ENCODE data around the gene FUS.

The FUS gene

DNA sequence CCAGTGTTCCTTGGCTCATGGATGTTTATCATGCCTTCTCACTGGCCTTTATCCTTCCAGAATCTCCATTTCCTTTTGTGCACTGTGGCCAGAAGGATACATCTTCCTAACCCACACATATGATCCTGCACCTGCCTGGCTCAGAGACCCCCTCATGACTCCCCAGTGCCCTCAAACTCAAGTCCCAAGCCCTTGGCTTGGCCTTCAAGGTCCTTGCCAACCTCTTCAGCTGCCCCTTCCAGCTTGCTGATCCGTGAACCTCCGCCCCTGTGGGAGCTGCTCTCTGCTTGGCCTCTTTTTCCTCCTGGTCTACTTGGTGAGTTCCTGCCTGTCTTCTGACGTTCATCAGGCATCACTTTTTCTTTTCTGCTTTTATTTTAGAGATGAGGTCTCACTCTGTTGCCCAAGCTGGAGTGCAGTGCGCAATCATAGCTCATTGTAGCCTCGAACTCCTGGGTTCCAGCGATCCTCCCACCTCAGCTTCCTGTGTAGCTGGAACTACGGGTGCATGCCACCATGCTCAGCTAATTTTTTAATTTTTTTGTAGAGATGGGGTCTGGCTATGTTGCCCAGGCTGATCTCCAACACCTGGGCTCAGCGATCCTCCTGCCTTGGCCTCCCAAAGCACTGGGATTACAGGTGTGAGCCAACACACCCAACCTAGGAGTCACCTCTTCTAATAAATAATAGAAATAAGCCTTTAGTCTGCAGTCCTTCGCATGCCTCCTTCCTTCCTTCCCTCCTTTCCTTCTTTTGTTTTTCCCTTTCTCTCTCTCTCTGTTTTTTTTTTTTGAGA is 25.1 kb downstream of the FUS start:
- no peak for DNase-seq

- DNase-seq = no peak
Observed at GRCh38 chr16:31206776-31207175, 26.8 kb downstream of the FUS start.

- DNase-seq = no peak
Observed at GRCh38 chr16:31213342-31213741, 33.4 kb downstream of the FUS start.

GRCh38 chr16:31213877-31214707 is 34.2 kb downstream of the FUS start, which contains the start of gene TRIM72:
Gene TRIM72, plus strand, starts transcription at chr16:31214119. Its CDS starts 620 bp downstream, at chr16:31214739.
- DNase-seq = no peak

DNA sequence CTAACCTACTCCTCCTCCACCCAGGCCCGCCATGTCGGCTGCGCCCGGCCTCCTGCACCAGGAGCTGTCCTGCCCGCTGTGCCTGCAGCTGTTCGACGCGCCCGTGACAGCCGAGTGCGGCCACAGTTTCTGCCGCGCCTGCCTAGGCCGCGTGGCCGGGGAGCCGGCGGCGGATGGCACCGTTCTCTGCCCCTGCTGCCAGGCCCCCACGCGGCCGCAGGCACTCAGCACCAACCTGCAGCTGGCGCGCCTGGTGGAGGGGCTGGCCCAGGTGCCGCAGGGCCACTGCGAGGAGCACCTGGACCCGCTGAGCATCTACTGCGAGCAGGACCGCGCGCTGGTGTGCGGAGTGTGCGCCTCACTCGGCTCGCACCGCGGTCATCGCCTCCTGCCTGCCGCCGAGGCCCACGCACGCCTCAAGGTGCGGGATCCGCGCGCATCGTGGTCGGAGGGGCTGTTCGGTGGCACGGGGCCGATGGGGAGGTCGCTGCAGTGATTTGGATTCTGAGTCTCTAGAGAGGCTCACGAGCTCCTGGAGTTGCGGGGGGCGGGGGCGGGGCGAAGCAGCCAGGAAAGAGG is 34.9 kb downstream of the FUS start:
- peak; percentile 27 for DNase-seq

DNA sequence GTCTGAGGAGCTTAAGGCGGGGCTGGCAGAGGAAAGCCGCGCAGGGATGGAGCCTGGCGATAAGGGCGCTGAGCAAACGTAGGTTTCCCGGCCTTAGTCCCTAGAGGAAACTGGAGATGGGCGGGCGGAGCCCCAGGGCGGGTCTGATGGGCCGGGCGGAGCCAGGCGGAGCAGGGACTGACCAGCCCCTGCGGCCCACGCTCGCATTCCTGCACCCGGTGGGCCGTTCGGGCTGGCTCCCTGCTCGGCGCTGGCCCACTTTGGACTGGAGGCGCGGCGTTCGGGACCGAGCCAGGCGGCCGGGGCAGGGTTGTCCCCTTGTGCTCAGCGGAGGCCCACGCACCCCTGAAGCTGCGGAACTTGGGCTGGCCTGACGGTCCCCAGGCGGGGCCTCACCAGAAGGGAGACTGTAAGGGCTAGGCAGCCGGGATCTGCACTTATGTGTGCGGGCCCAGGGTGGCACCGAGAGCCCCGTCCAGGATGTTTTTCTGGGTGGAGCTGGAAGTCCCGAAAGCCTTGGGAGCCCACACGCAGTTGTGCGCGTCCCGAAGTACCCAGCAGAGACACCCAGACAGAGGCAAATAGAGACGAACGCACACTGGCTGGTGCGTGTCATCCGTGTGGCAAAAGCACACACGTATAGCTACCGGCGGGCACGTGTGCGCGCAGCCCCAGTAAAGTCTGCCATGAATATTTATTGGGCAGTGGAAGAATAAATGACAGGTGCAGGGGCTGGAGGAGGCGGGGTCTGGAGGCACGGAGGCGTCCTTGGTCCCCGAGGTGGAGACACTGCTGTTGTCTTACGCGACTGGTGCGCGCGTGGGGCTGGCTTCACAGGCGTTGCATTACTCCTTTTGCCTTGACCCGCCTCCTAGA is 35.6 kb downstream of the FUS start:
- DNase-seq = peak; percentile 40

- DNase-seq = peak; percentile 34
Observed at GRCh38 chr16:31216422-31217135, 36.6 kb downstream of the FUS start, which contains the start of gene PYDC1. Gene PYDC1, minus strand, starts transcription at chr16:31217135. Its CDS starts 107 bp downstream, at chr16:31217028.

DNA sequence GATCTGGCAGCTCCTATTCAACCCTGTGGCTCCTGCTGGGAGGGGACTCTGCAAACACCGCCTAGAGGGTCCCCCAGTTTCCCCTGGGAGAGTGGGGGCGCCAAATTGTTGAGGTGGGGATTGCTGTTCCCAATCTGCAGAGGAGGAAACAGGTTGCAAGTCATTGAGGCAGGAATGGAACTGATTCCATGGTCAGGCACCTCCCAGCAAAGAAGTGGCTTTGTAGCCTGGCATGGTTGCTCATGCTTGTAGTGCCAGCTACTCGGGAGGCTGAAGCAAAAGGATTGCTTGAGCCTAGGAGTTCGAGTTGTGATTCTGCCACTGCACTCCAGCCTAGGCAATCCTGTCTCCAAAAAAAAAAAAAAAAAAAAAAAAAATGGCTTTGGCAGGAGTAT is 37.2 kb downstream of the FUS start:
- DNase-seq = no peak

GRCh38 chr16:31219154-31219741 is 39.3 kb downstream of the FUS start:
- DNase-seq = no peak

- DNase-seq = no peak
Observed at GRCh38 chr16:31221357-31222160, 41.6 kb downstream of the FUS start.

DNA sequence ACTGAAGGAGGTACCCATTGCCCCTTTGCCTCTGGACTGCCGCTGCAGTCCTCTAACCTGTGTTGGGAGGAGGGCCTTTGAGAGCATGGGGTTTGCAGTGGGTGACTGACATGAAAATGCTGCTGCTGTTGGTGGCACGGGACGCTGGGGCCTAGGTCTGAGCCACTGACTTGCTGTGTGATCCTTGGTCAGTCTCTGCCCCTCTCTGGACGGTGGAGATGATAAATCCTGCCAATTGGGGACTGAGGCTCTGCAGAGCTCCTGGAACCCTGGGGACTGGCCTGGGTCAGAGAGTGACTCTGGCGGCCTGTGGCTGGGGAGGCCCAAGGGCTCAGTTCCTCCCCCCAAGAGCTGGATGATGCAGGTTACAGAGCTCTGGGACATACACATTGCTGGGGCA is 43.1 kb downstream of the FUS start:
- DNase-seq = no peak

DNA sequence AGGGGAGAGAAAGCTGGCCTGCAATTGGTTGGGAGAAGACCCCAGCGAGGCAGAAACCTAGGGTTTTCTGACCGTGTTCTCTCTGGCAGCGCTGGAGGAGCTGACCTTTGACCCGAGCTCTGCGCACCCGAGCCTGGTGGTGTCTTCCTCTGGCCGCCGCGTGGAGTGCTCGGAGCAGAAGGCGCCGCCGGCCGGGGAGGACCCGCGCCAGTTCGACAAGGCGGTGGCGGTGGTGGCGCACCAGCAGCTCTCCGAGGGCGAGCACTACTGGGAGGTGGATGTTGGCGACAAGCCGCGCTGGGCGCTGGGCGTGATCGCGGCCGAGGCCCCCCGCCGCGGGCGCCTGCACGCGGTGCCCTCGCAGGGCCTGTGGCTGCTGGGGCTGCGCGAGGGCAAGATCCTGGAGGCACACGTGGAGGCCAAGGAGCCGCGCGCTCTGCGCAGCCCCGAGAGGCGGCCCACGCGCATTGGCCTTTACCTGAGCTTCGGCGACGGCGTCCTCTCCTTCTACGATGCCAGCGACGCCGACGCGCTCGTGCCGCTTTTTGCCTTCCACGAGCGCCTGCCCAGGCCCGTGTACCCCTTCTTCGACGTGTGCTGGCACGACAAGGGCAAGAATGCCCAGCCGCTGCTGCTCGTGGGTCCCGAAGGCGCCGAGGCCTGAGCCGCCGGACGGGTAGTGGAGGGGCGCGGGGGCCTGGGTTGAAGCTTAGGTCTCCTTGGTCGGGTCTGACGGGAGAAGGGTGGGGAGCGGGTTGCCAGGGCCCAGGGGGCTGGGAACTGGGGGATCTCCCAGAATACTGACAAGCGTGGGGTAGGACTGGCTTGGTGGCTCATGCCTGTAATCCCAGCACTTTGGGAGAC is 44.4 kb downstream of the FUS start:
- no peak for DNase-seq

- DNase-seq = no peak
Observed at GRCh38 chr16:31225193-31225592, 45.3 kb downstream of the FUS start.

- no peak for DNase-seq
Observed at GRCh38 chr16:31228206-31228605, 48.3 kb downstream of the FUS start.

GRCh38 chr16:31229501-31229900 is 49.6 kb downstream of the FUS start:
- DNase-seq = no peak

DNA sequence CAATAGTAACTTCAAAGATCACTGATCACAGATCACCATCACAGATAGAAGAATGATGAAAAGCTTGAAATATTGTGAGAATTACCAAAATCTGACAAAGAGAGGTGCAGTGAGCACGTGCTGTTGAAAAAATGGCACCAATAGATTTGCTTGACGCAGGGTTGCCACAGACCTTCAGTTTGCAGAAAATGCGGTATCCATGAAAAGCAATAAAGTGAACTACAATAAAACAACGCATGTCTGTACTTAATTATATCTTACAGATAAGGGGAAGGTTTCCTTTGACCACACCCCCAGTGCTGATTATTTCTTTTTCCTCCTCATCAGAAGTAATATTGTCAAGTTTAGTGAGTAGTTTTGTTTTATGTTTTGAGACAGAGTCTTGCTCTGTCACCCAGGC is 58.1 kb downstream of the FUS start:
- no peak for DNase-seq

All from stimulated activated CD4-positive, alpha-beta T cell treated with anti-CD3 and anti-CD28 coated beads, Interleukin-15, amount 100 ng/mL, for 24 hours (primary cell).